NCI-H510A treated with DMSO at 0.1 percent for 48 hours (cell line): ENCODE measurements around the gene ANTXRL.
"Not testable (repeated sequence)": the region's sequence is repeated elsewhere in the genome, so short reads cannot be mapped to it uniquely, and the experiment has no call there.

ENCODE experiments used
- DNase-seq: peaks from one replicate; lab custom pipeline; 2025; lab: John Stamatoyannopoulos, UW

The ANTXRL gene

GRCh38 chr10:46308666-46309450, 22.1 kb downstream of the ANTXRL start:
- no peak for DNase-seq

DNA sequence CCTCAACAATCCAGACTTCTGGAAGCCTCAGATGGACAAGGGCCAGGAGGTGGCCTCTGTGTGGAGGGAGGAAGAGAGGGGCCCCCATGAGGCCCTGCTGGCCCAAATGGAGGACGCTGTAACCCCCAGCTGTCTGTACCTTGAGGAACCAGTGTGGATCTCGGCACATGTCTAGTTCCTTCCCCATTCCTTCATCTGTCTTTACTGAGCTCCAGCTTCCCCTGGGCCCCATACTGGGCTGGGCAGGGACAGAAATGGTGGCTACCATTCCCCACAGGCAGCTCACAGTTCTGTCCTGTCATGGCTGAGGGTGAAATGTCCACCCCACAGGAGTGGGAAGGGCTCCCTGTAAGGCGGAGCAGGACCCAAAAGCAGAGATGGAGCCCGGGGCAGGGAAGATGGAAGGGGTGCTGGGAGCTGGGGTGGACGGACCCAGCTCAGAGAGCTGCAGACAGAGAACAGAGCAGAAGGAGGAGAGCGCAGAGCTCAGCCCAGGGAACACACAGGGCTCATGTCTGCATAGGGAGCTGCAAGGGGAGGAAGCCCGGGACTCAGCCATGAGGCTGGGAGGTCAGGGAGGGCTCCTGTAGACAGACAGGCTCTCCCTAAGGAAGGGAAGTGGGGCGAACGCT, 22.8 kb downstream of the ANTXRL start:
- DNase-seq = no peak

DNA sequence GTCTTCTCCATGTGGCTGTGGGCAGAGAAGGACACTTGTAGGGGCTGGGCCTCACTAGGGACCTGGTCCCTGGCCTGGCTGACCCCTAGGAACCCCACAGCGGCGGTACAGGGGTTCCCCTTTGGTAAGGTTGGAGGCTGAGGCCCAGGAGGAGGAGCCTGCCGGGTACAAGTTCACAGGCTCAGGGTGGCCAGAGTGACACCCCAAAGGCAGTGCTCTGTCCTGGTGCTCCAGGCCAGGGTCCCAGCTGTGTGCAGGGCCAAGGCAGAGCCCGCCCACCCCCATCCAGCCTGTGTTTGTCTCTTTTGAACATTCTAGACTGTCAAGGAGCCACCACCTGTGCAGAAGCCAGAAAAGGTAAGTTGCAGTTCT, 23.3 kb downstream of the ANTXRL start:
- DNase-seq = no peak

- DNase-seq = no peak
Observed at GRCh38 chr10:46310851-46311250, 24.1 kb downstream of the ANTXRL start.

DNA sequence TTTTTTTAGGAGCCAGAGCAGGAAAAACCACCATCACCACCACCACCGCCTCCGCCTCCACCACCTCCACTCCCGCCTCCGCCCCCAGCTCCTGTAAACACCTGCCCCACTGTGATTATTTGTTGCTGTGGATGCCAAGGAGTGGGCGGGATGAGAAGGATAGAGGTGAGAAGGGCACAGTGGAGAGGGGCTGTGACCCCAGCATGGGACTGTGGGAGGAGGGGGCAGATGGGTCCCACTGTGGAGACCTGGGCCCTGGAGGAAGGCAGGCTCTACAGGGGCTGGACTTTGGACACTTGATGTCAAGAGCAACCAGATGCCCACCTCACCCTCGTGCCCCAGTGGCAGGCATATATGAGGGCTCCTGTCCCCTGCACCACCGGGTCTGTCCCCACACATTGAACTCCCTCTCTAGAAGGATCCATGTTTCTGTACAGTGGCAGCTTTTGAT, 24.7 kb downstream of the ANTXRL start:
- no peak for DNase-seq

DNA sequence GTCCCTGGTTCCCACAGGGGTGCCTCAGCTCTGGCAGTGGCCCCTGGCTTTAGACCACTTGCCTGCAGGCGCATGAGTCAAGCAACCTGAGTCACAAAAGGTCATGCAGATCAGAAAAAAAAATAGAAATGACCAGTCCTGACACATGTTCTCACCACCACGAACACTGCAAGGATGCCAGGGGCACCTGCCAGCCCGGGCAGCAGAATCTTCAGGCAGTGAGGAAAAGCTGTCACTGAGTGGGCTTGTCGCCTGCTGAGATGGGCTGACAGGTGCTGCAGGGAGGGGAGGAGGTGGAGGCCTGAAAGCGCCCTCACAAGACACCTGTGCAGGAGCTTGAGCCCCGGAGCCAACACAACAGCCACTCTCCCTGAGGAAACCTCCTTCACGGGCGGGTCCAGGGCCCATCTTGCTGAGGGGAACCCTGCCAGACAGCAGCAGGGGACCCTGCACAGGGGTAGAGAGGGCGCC, 25.2 kb downstream of the ANTXRL start:
- not testable (repeated sequence) for DNase-seq

- no peak for DNase-seq
Observed at GRCh38 chr10:46312953-46313352, 26.2 kb downstream of the ANTXRL start.

- no peak for DNase-seq
Observed at GRCh38 chr10:46314071-46314470, 27.3 kb downstream of the ANTXRL start.

DNA sequence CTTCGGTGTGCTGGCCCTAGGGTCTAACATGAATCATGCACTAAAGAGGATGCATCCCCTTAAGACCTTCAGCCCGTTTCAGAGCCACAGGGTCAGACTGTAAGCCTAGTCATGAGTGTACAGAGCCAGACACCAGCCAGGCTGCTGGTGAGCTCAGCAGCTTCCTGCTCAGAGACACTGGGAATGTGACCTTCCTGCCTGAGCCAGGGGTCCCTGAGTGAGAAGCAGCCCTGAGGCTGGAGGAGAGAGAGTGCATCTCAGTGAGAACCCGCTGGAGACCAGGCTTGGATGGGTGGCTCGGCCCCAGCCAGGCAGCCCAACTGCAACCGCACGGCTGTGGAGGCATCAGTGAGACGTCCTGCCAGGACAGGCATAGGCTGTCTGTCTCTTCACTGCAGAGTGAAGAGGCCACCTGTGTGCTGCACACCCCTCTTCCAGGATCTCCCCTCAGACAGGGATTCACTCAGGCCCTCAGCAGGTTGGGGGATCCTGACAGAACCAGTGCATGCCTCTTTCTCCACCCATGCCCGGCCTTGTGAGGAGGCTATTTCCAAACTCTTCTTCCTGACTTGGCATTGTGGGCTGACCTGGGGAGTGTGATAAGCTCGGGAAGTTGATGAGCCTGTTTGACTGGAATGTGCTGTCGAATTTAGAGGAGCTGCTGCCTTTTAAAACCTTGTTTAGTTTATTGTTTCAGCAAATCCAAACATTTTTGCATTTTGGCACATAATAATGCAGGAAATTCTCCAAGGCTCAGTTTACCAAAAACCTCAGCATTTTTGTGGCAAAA, 28.5 kb downstream of the ANTXRL start:
- not testable (repeated sequence) for DNase-seq

DNA sequence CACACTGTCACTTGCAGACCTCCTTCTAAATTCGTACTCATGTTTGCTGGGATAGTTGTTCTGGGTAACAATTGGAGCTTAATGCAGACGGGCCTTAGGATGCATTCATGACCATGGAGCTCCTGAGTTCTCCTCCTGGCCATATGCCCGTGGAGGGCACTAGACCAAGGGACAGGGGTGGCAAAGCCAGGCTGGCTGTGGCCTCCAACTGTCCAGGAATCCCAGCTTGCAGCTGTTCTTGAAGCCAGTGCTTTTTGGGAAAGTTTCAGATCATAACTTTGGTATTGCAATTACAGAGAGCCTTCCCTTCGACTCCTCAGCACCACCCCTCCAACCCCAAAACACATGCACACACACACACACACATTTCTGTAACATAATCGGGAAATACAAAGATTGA, 30.6 kb downstream of the ANTXRL start:
- no peak for DNase-seq

DNA sequence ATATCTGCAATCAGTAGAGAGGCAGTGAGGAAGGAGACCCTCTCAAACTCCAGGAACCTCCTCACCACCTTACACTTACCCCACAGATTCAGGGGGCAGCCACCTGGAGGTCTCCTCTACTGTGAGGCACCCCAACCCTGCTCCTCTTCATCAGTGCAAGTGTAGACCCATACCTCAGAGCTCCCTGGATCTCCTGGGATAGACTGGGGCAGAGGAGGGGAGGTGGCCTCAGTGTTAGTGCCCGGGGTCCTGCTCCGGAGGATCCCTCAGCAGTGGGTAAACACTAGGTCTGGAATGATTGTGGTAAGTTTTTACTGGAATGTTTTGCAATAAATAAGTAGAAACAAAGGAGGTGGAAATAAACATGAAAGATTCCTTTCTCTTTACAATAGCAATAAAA, 31.1 kb downstream of the ANTXRL start:
- DNase-seq = no peak

DNA sequence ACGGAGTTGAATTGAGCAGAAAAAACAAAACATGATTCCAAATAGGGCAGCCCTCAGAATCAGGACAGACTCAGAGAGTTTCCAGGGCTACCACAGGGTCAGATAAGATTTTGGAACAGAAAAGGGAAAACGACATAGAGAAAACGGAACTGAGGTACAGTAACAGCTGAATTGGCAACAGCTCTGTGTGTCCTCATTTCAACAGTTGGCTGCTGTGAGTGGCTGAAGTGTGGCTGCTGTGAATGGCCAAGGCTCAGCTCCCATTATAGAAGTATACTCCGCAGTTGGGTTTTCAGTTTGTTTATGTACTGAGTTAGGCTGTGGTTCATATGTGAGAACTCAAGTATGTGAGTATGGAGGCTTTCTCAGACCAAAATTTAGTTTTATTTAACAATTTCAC, 32.0 kb downstream of the ANTXRL start:
- DNase-seq = peak; percentile 38

GRCh38 chr10:46319389-46319788, 32.6 kb downstream of the ANTXRL start:
- no peak for DNase-seq

DNA sequence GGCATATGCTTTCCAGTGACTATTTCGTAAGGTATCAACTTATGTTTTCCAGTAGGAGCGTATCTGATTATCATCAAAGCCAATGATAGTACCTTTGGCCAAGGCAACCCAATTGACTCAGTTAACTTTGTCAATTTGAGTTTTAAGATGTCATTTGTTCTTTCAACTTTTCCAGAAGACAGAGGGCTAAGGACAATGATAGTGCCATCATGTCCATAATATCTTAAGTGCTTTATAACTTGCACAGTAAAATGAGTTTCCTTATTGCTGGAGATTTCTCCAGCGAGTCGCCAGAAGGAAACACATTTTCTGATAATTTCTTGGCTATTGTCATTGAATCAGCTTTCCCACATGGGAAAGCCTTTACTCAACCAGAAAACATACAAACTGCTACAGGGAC, 35.0 kb downstream of the ANTXRL start:
- no peak for DNase-seq

DNA sequence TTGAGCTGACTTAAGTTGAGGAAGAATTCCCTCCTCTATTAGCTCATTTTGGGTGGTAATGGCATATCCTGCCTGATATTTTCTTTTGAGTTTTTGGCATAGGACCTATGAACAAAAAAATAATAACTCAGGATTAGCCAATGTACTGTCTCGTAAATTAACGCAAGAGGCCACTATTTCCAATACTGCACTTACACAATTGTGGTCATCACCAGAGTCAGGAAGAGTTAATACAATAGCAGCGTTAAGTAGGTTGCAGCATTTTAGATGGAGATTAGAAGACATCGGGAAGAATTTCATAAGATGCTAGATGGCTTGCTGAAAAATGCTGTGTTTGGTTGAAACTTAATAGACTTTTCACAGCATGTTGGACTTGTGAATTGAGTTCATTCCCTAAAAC, 36.4 kb downstream of the ANTXRL start:
- DNase-seq = no peak

GRCh38 chr10:46325021-46325420, 38.2 kb downstream of the ANTXRL start:
- DNase-seq = no peak

DNA sequence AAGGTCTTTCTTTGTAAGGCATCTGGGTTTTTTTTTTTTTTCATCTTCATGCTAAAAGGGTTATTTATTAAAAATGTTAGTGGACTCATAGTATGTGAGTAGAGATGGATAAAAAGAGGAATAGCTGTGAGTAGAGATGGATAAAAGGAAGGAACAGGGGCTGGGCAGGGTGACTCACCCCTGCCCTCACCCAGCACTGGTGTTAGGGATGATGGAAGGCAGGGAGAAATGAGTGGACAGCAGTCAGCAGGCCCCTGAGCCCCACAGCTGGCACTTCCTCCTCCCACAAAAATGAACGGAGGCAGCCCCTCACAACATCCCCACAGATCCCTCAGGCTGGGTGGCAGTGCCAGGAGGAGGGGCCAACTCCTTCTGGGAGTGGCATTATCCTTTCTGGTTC, 39.3 kb downstream of the ANTXRL start:
- DNase-seq = no peak

DNA sequence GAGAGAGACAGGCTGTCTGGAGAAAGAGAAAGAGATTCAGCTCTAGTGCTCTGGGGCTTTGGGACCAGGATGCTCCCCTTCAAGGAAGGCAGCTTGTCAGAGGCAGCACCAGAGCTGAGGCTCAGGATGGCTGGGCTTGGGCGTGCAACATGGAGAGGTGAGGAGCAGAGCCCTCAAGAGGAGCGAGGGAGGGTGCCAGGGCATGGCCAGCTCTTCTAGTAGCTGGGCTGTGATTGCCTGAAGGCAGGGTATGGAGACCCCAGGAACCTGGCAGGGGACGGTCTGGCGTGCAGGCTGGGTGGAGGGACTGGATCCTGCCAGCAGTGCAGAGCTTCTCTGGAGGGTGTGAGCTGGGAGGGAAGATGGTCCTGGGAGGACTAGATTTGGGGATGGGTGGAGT, 40.2 kb downstream of the ANTXRL start:
- no peak for DNase-seq

DNA sequence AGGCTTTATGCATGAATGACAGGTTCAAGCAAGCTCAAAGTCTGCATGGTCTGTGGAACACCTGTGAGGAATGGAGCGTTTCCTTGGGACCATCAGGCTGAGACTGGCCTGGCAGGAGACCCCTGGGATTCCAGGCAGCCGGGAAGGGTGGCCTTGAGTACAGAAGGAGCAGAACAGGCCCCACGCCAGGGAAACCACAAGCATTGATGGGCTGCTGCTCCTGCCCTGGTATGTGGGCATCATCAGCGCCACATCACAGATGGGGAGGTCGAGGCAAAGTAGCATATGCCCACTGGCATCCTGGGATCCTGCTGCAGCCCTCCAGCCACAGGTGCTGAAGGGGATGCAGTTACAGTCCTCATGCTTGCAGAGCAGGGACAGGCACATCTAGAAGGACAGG, 40.9 kb downstream of the ANTXRL start:
- DNase-seq = no peak

- DNase-seq = no peak
Observed at GRCh38 chr10:46328853-46329689, 42.3 kb downstream of the ANTXRL start.

- DNase-seq = no peak
Observed at GRCh38 chr10:46329690-46330016, 42.9 kb downstream of the ANTXRL start.

- no peak for DNase-seq
Observed at GRCh38 chr10:46330894-46331293, 44.1 kb downstream of the ANTXRL start.
